NCI-H2081 treated with DMSO at 0.1 percent for 48 hours (cell line): ENCODE measurements around the gene DLG2.
A peak's percentile ranks its signal among the peaks of the same experiment; 100 is the strongest.

Experiments
- DNase-seq: peaks from one replicate; lab custom pipeline; 2025; lab: John Stamatoyannopoulos, UW

Gene DLG2

DNA sequence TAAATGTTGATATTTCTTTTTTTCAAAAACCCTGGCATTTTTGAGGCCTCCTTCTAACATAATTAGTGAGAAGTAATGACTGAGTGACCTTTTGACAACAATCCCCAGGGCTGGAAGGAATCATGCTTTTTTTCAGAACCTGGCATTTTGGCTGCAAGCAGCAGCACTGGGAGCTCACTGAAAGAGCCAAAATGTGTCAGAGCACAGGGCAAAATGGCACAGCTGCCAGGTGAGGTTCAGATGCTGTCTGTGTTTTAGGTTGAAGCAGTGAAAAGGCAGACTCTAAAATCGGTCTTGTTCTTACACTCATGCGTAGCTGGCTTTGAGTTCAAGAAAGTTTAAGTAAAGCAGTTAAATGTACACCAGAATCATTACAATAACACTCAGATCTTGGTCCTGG is 1063.8 kb downstream of the DLG2 start:
- no peak for DNase-seq

DNA sequence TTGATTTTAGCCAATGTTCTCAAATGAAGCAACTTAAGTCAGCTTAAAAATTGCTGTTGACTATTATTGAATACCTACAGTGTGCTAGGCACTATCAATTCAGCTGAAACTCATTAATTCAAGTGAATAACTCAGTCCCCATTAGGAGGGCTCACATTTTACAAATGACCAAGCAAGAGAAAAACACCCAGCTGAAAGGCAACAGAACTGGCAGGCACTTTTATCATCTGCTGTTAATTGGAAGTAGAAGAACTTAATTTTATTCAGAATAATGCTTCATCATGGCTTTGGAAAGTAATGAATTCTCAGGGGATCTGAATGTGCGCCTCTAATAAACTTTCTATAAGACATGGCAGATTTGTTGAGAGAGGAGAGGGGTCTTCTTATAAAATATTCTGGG is 1066.9 kb downstream of the DLG2 start:
- DNase-seq: no peak

DNA sequence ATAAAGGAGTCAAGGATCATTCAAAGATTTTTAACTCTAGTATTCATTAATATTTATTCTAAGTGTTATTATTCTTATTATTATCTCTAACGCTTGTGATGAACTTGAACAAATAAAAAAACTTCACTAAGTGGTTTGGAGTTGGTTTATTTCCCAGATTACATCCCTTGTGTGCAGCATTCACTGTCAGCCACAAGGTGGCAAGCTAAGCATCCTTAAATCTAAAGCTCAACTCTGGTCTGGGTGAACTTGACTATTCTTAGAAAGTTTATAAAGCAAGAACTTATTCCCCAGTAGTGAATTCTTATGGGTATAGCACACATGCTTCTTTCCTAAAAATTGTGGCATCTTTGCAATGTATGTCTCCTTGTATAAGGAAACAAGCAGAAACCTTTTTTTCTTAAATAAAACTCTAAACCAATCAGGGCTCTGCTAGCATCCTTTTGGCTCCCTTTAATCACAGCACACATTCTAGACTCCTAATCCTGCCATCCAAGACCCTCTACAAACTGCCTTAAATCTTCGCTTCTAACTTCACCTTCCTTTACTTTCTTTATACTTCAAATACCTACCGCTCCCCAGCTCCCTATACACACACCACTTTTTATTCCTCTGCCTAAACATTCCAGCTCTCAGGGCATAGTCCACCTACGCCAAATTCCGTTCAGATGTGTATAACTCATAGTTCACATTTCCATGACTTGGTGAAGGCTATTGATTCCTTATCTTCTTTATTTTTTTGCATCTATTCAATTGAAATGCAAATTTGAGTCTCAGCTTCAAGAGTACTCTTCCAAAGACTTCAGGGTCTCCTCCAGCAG is 1068.8 kb downstream of the DLG2 start:
- DNase-seq: no peak

DNA sequence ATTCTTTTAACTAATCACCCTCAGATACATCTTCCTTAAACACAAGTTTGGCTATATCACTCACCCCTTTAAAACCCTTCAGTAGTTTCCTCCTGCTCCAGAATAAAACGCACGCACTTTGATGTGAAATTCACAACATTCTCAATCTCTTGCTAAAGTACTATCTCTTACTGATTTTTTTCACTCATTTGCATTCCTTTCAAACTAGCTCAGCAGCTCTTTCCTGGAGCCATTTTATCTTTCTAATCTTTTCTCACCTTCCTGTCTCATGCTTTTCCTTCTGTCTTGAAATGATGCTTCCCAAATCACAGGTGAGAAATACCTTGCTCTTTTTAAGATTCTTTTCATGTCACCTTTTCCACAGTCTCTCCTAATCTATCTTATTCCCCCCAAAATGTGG is 1074.4 kb downstream of the DLG2 start:
- DNase-seq: no peak

DNA sequence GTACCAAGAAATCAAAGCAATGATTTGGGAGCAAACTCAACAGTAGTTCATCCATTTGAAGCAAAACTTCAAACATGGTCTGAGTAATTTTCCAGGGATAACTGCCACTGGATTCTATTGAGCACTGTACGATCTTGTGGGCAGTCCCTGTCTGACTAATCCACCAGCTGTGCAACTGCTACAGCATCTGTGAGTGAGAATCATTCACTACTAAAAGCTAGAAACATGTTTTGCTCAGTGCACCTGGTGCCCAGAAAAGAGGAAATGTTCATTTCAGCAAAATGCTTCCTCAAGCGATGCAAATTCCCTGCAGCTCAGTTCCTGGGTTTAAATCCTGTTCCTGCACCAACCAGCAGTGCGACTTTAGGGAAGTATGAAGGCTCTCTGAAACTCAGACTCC is 1077.9 kb downstream of the DLG2 start:
- DNase-seq: no peak

DNA sequence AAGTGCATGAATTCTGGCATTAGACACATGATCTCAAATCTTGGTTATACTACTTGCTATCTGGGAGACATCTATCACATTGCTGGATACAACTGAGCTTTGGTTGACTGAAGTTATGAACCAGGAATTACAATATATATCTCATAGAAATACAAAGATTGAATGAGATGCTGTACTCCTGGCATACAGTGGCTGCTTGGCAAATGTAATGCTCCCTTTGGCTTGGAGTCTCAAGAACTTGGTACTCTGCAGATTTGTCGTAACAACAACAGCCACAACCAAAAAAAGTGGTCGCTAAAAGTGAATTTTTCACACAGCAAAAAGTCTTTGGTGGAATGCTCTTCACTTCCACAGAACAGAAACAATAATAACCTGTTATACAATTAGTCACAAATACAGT is 1082.6 kb downstream of the DLG2 start:
- no peak for DNase-seq

DNA sequence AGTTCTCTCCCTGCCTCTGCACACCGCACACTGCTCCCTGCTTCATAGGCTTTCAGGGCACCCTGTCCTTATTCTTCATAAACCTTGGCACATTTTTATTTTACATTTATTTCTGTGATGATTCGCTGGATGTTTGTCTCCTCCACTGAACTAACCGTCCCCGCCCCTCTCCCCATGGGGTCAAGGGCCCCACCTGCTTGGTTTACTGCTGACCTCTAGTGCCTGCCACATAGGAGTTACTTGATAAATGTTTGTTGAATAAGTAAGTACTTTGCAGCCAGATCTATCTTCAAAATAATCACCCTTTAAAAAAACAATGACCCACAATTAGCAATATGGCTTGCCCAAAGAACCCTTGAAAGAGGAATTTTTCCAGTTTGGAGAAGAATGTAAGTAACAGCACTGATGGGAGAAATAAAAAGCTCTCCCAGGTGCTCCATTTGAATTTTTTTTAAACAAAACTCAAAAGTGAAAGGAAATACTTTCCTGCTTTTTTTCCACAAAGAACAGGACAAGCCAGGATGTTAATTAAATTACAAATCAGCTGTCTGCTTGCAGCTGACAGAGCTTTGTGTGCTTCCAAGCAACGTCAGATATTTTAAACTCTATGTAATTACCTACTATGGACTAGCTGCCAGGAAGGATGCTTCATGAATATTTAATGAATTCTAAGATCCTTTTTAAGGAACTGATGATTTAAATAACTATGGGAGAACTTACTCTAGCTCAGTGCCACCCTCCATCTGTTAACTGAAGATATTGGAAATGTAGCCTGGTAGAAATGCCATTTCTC is 1083.6 kb downstream of the DLG2 start:
- no peak for DNase-seq

DNA sequence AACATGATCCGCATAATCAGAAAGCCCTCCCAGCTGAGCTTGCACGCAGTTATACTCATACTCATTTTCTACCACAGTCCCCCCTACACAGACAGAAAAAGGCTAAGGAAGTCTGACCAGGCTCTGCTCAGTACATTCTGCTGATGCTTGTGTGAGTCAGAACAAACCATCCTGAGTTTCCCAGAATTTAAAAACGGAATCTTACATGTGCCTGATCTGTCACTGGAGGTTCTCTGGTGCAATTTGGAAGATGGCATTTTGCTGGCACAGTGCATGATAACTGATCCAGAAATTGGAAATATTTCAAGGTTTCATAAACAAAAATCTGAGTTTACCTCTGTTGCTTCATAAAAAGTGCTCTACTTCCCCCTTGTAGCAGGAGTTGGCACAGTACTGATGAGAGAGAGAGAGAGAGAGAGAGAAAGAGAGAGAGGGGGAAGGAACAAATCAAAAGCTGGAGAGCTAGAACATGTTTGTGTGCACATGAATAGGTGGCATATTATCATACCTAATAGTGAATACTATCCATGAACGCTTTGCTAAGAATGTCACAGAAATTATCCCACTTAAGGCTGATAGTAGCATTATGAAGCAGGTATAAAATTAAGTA is 1085.3 kb downstream of the DLG2 start:
- DNase-seq: no peak

DNA sequence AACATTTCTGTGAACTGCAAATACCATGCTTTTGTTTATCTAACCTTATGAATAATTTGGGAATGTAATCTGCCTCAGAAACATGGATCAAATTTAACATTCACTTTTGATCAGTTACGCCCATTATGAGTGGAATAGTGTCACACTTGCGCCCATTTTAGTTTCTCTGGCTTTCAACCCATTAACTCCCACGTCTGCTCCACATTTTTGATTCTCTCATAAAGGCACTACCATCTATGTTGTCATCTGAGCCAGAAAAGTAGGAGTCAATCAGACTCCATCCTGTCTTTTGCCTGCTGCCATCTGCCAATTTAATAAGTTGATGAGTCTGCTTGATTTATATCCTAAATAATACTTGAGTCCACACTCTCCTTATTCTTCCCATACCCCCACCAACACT is 1090.7 kb downstream of the DLG2 start:
- DNase-seq: no peak

DNA sequence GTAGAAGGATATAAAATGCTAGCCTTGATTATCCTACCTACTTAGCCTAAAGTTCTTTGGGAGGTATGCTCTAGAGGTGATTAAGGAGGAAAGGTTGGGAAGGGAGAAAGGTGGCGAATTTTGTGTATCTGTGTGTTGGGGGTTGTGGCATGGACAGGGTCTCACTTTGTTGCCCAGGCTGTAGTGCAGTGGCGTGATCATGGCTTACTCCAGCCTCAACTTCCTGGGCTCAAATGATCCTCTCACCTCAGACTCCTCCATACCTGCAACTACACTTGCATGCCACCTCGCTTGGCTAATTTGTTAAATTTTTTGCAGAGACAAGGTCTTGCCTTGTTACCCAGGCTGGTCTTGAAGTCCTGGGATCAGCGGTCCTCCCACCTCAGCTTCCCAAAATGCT is 1094.8 kb downstream of the DLG2 start:
- DNase-seq: no peak

DNA sequence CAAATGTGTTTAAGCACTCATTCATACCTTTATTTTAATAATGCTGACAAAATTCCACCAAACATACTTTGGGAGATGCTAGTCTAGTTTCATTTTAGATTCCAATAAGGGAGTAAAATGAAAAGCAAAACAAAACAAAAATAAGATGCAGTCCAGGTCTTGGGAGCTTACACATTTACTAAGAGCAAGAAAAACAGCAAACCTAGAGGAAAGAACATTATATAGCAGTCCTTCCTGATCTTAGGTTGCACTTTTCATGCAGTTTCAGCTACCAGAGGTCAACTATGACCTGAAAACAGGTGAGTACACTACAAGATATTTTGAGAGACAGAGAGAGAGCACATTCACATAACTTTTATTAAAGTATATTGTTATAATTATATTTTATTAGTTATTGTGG is 1100.9 kb downstream of the DLG2 start:
- DNase-seq: no peak

DNA sequence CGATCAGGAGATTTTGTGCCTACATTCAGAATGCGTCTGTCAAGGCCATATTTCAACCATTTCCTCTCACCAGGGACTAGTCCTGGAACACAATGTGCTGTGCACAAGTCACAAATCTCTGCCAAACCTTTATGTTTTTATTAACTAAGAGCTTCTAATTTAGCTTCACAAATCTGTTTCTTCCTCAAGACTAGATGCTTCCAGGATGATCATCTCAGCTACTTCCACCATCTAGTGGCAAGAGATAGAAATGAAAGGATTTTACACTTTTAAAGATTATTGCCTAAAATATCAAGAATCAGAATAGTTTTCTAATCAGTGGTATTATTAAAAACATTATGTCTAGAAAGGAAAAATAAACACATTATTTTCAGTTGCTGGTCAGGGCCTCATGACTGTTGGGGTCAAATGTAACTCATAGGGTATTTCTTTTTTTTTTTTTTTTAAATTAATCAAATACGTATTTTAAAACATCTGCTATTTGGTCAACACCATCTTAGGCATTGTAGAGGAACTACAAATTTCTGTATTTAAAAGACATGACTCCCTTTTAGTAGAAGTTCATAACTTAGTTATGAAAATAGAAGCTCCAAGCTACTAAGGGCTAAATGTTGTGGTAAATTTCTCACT is 1102.6 kb downstream of the DLG2 start:
- DNase-seq: peak; percentile 21

DNA sequence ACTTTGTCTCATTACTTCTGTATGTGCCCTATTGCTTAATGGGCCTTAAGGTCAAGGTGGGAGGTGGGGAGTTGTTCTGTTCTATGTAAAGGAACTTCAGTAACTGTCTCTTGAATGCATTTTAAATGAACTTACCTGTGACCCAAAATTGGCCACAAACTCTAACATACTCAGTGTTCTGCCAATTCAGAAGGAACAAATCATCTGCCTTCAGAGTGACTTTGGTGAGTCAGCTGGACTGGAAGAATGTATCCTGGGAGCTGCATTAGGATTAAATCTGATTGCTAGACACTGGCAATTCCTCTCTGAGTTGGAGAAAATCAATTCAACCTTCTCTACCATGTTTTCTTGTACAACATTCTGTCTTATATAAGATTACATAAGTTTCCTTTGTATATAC is 1104.8 kb downstream of the DLG2 start:
- DNase-seq: no peak

DNA sequence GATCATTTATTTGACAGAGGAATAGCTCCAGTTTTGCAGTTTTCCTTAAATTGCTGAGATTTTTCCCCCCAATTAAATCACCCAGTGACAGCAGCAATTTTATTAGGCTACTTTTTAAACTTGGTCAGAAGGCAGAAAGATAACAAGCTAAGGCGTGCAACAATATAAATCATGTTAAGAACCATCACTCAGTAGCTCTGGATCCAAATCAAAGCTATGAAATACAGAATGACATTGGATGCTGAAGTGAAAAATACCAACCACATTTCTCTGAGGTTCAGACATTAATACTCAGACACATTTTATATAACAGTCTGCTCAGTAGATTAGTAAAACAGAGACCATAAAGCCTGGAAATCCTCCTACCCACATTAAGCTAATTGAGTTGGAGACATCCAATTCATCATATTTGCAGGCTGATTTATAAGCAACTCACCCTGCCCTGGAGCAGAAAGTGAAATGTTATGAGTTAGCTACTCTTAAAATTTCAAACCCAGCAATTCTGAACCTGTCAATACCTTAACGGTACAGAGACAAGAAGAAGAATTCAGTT is 1108.4 kb downstream of the DLG2 start:
- DNase-seq: no peak

DNA sequence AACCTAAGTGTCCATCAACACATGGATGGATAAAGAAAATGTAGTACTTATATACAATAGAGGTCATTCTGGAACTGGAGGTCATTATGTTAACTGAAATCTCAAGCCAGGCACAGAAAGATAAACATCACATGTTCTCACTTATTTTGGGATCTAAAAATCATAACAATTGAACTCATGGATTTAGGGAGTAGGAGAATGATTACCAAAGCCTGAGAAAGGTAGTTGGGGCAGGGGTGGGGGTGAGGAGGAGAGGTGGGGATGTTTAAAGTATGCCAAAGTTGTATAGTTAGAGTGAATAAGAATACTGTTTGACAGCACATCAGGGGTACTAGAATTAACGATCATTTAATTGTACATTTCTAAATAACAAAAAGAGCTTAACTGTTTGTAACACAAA is 1112.7 kb downstream of the DLG2 start:
- no peak for DNase-seq

DNA sequence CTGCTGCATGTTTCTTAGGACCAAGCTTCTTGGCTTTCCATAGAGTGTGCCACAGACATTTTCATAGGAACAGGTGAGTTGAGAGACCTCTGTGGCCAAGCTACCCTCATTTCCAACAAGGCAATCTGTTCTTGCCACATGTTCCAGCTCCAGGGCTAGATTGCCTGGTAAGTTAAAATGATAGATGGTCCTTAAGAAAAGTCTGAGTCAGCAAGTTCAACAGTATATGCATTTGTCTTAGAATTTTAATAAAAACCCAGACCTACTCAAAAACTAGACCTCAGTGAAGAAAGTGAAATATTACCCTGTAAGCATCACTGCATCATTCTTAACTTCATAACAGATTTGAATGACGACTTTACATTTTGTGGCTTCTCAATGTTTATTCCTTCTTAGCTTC is 1123.6 kb downstream of the DLG2 start:
- DNase-seq: no peak

DNA sequence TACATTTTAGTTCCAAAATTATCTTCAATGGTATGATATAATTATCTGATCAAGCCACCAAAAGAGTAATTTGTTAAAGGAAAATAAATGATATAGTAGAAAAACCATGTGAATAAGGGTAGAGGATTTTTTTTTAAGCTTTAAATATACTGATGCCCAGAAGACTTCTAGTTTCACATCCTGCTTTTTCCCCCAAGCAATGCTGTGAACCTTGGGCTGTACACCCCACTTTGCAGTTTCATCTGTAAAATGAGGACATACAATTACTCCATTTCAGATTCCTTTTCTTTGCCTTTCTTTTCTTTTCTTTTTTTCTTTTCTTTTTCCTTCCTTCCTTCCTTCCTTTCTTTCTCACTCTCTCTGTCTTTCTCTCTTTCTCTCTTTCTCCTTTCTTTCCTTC is 1125.4 kb downstream of the DLG2 start:
- no peak for DNase-seq

DNA sequence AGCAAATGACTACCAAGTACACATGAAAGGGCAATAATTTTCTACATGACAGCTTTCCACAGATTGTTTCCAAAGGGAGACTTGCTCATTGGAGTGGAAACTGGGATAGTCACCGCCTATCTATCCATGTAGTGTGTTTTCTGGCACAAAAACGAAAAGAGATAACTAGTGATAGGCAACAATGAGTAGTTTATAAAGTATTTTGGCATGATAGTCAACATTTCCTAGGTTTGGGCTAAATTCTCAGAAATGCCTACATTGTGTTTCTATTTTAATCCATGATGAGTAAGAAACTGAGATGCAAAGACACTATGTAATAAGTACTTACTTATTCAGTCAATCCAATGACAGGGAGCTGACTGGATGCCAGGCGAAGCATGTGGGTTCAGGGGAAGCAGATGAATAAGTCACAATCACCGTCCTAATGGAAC is 1129.1 kb downstream of the DLG2 start:
- no peak for DNase-seq

DNA sequence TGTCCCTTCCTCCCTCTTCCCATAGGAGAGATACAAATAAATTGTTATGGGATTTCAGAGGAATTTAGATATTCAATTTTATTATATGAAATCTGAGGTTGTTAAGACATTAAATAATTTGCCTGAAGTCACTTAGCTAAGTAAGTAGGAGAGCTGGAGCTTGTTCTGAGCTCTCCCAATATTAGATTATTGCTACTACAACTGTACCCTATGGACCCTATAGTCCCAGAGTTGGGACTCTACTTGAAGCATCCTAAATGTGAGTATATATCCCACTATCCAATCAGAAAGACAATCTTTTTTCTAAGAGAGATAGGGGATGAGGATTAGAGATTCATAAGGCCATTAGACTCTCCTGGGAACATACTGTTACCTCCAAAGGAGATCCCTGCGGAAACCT is 1130.0 kb downstream of the DLG2 start:
- DNase-seq: no peak

DNA sequence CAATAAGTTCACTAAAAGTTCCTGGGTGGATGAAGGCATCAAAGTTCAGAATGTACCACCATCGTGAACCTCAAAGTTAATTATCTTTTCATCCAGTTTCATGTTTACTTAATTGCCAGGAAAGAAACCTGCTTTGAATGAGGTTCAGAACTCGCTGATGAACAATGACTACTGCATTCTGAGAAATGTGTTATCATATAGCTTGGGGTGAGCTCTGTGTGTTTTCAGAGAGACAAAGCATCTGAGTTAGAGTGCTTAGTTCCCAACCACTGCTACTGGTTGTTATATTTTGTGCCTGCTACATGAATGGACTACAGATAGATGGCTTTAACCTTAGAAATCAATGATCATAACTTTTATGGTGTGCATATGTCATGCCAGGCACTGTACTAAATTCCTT is 1131.0 kb downstream of the DLG2 start:
- no peak for DNase-seq

DNA sequence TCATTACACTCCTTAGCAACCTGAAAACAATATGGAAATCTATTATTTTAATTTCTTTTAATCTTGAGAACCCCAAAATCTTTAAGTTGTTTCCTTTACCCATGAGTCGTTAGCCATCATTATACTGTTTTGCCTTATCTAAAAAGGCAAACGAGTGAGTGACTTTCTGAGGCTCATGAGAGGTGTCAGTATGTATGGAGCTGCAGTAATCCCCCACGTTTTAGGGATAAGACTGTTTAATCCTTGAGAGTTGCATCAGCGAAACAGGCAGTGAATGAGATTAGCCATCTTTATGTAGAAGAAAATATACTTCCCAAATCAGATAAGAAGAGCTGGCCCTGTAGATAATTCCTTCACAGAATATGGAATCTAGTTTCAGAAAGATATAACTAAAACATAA is 1147.0 kb downstream of the DLG2 start:
- no peak for DNase-seq

DNA sequence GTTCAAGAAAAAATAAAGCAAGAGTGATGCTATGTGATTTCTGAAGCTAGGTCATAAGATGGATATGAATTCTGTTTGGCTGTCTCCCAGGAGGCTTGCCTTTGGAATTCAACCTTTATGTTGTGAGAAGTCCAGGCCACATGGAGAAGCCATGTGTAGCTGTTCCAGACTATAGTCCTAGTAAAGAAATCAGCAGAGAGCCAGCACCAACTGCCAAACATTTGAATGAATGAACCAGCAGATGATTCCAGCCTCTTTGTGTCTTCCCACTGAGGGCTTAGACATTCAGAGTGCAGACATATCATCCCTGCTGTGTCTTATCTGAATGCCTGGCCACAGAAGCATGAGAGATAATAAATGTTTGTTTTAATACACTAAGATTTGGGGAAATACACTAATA is 1150.6 kb downstream of the DLG2 start:
- no peak for DNase-seq
